OCI-LY3 (cell line): Measurements from ENCODE around the gene MIDN.
A peak's percentile ranks its signal among the peaks of the same experiment; 100 is the strongest.

Experiments
- H2AFZ ChIP-seq: fragments of 200-600, 300-600 bp; shearing (Covaris generic); 2 replicates; pipeline ENCODE4 v1.6.0; 2014; ENCODE audit warnings: antibody characterized with exemption, low read depth, low read length
- H3K27ac ChIP-seq: fragments of 200-600, 300-600 bp; sonication (generic); 2 replicates; pipeline ENCODE4 v1.5.1; 2014; ENCODE audit warnings: mild to moderate bottlenecking, low read length, moderate library complexity, mixed read lengths
- H3K27me3 ChIP-seq: fragments of 200-600, 300-600 bp; sonication (generic); 2 replicates; pipeline ENCODE4 v1.6.1; 2014; ENCODE audit warnings: low read depth, low read length, mixed read lengths
- H3K36me3 ChIP-seq: fragments of 200-600, 300-600 bp; sonication (generic); replicated peaks from 2 replicates; pipeline ENCODE3; 2014; ENCODE audit warnings: low read depth, low read length, mixed read lengths
- H3K4me1 ChIP-seq: fragments of 300-600, 200-600 bp; sonication (generic); 2 replicates; pipeline ENCODE4 v1.6.1; 2014; ENCODE audit warnings: low read length, mixed read lengths
- H3K4me2 ChIP-seq: fragments of 200-600, 300-600 bp; sonication (generic); 2 replicates; pipeline ENCODE4 v1.6.1; 2014; ENCODE audit warnings: low read length, mixed read lengths
- H3K4me3 ChIP-seq: fragments of 300-600, 200-600 bp; sonication (generic); 2 replicates; pipeline ENCODE4 v1.5.1; 2014; ENCODE audit warnings: antibody characterized with exemption, mild to moderate bottlenecking, low read length, moderate library complexity
- H3K79me2 ChIP-seq: fragments of 300-600, 200-600 bp; shearing (Covaris generic); 2 replicates; pipeline ENCODE4 v1.6.1; 2014; ENCODE audit warnings: mild to moderate bottlenecking, low read length, mixed read lengths
- H3K9ac ChIP-seq: fragments of 300-600, 200-600 bp; shearing (Covaris generic); 2 replicates; pipeline ENCODE4 v1.6.0; 2014; ENCODE audit warnings: mild to moderate bottlenecking, low read length, moderate library complexity
- H3K9me3 ChIP-seq: fragments of 200-600, 300-600 bp; shearing (Covaris generic); 2 replicates; pipeline ENCODE4 v1.6.1; 2014; ENCODE audit warnings: low read length, mixed read lengths; ENCODE audit not compliant: insufficient read depth
- H4K20me1 ChIP-seq: fragments of 200-600, 300-600 bp; sonication (generic); 2 replicates; pipeline ENCODE4 v1.6.1; 2016; ENCODE audit warnings: low read length, mixed read lengths; ENCODE audit not compliant: insufficient read depth
- EZH2phosphoT487 ChIP-seq: fragments of 200-600 bp; shearing (Covaris generic); IDR thresholded peaks from 2 replicates; pipeline ENCODE4 v1.6.1; 2018; ENCODE audit warnings: antibody characterized with exemption, mixed run types, low read depth
- TF ChIP-seq, protein P1 (sequence below): fragments of 200-600, 300-600 bp; sonication (generic); IDR thresholded peaks from 2 replicates; pipeline ENCODE4 v1.5.1; 2014; ENCODE audit warnings: antibody characterized with exemption, low read length, low read depth

The MIDN gene

DNA sequence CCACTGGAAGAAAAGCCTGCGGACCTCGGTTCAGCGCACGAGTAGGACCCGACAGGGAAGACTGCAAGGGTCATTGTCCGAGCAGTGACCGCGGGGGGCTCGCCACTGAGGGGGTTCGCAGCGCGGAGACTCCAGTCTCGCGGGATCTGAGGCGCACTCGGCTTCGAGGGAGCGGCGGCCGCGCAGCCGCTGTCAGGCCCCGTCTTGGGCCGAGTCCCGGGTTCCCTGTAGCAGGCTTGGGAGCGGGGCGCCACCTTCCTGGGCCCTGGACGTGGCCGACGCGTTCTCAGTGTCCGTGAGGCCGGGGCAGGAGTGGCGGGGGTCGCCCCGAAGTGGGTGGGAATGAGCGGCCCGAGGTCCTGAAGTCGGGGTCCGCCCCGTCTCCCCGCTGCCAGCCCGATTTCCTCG is 26.5 kb downstream of the MIDN start:
- Histone ChIP-seq H2AFZ (no peak overlapping the region), H3K4me1 (peaks cover 27% of the 10 kb centered on the region), H3K4me2 (peak overlapping the region; percentile 63), H3K27me3 (no peaks in the 10 kb centered on the region), H3K9me3 (no peaks in the 10 kb centered on the region), H3K27ac (peak overlapping the region; percentile 91), H4K20me1 (peaks cover 14% of the 10 kb centered on the region), H3K36me3 (peaks cover 60% of the 10 kb centered on the region), H3K4me3 (peak overlapping the region; percentile 82), H3K79me2 (peaks cover 63% of the 10 kb centered on the region), H3K9ac (peak overlapping the region; percentile 19; the same call in 1 of the 2 replicates)
- TF ChIP-seq EZH2phosphoT487, result no peak
- TF ChIP-seq, protein P1, sequence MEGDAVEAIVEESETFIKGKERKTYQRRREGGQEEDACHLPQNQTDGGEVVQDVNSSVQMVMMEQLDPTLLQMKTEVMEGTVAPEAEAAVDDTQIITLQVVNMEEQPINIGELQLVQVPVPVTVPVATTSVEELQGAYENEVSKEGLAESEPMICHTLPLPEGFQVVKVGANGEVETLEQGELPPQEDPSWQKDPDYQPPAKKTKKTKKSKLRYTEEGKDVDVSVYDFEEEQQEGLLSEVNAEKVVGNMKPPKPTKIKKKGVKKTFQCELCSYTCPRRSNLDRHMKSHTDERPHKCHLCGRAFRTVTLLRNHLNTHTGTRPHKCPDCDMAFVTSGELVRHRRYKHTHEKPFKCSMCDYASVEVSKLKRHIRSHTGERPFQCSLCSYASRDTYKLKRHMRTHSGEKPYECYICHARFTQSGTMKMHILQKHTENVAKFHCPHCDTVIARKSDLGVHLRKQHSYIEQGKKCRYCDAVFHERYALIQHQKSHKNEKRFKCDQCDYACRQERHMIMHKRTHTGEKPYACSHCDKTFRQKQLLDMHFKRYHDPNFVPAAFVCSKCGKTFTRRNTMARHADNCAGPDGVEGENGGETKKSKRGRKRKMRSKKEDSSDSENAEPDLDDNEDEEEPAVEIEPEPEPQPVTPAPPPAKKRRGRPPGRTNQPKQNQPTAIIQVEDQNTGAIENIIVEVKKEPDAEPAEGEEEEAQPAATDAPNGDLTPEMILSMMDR, result no peak

- peaks cover 23% of the 10 kb centered on the region for H3K4me1 ChIP-seq
- no peak within 1 kb of the TSS for H2AFZ ChIP-seq
- no peak for TF ChIP-seq EZH2phosphoT487
- TF ChIP-seq, protein P1, result no peak
- peak within 1 kb of the TSS; percentile 91 for H3K27ac ChIP-seq
- peak within 1 kb of the TSS; percentile 82 for H3K4me2 ChIP-seq
- peak within 1 kb of the TSS; percentile 82 for H3K4me3 ChIP-seq
- H3K27me3 ChIP-seq, result no peaks in the 10 kb centered on the region
- peak within 1 kb of the TSS; percentile 83 for H3K9ac ChIP-seq
- peaks cover 12% of the 10 kb centered on the region for H4K20me1 ChIP-seq
- H3K9me3 ChIP-seq, result no peaks in the 10 kb centered on the region
- H3K36me3 ChIP-seq, result peaks cover 57% of the 10 kb centered on the region
- H3K79me2 ChIP-seq, result peaks cover 57% of the 10 kb centered on the region
Observed at GRCh38 chr19:1275260-1275975, 27.0 kb downstream of the MIDN start, which contains the start of gene FAM174C. FAM174C (plus strand) TSS chr19:1275530; CDS start chr19:1275550, 20 bp downstream.

GRCh38 chr19:1275976-1276627 is 27.7 kb downstream of the MIDN start:
- Histone ChIP-seq H3K4me2 (peak overlapping the region; percentile 82), H3K4me3 (peak overlapping the region; percentile 82), H3K27ac (peak overlapping the region; percentile 91), H3K36me3 (peaks cover 53% of the 10 kb centered on the region), H3K79me2 (peaks cover 50% of the 10 kb centered on the region), H3K27me3 (no peaks in the 10 kb centered on the region), H2AFZ (no peak overlapping the region), H3K9me3 (no peaks in the 10 kb centered on the region), H4K20me1 (peaks cover 6% of the 10 kb centered on the region), H3K9ac (peak overlapping the region; percentile 75), H3K4me1 (peaks cover 17% of the 10 kb centered on the region)
- TF ChIP-seq EZH2phosphoT487, result no peak
- TF ChIP-seq, protein P1, result no peak

GRCh38 chr19:1276628-1277022 is 28.2 kb downstream of the MIDN start:
- TF ChIP-seq EZH2phosphoT487, result no peak
- TF ChIP-seq, protein P1, result no peak
- Histone ChIP-seq H3K9me3 (no peaks in the 10 kb centered on the region), H4K20me1 (peaks cover 5% of the 10 kb centered on the region; the same call in 1 of the 2 replicates), H3K36me3 (peaks cover 47% of the 10 kb centered on the region), H3K27ac (no peak overlapping the region), H3K4me2 (peak overlapping the region; percentile 82), H2AFZ (no peak overlapping the region), H3K4me3 (peak overlapping the region; percentile 82), H3K9ac (peak overlapping the region; percentile 75), H3K4me1 (peaks cover 17% of the 10 kb centered on the region), H3K79me2 (peaks cover 45% of the 10 kb centered on the region), H3K27me3 (no peaks in the 10 kb centered on the region)
